OCI-M1 (cell line): ENCODE measurements around the gene FGF13.

Experiments
- DNase-seq: peaks from one replicate; lab custom pipeline; 2025; lab: John Stamatoyannopoulos, UW

Gene FGF13

DNA sequence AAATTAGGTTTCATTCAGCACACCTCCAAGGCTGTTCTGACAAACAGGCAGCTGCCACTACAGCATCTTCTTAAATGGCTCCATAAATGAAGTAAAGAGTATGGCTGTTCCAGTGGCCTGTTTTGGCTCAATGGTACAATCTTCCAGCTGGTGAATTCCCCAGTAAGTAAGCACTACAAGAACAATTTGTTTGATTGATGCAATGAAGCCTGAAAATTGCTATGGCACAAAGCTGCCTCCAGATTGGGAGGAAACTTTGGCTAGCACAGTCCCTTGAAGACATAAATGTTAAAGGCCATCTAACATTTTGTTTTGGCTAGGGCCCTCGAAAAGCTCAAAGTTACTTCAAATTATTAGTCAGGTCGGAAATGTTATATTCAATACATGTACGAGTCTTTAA is 47.5 kb downstream of the FGF13 start:
- DNase-seq, result no peak

DNA sequence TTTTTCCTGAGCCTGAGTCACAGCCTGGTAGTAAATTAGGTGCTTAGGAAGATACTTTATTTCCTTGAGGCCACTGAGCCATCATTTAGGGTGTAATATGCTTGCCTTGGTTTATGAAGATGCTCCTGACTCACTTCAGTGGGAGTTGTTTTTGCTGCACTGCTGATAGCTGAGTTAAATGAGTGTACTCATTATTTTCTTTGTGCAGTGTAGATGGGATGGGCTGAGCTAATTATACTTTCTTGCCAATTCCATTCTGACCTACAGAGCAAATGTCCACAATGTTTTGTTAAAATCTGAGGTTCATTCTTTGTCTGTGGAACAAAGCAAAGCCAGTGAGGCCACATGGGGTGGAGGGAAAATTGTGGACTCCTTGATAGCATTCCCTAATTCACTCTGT is 60.0 kb downstream of the FGF13 start:
- DNase-seq, result no peak

DNA sequence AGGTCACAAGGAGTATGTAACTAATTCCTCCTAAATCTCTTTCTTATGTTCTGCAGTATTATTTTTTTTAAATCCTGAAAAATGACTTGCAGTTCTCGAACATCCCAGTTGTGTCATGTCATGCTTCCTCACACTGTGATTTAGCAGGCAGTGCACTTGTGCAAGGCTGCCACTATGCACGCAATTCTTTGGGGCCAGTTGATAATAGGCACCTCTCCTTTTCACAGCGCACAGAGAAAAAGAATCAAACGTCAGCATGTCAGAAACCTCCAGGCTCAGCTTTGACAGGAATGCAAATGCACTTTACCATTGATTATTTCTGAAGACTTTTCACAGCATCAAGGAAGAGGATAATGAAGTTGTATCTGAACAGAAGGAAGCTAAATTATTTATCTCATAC is 62.9 kb downstream of the FGF13 start:
- no peak for DNase-seq

DNA sequence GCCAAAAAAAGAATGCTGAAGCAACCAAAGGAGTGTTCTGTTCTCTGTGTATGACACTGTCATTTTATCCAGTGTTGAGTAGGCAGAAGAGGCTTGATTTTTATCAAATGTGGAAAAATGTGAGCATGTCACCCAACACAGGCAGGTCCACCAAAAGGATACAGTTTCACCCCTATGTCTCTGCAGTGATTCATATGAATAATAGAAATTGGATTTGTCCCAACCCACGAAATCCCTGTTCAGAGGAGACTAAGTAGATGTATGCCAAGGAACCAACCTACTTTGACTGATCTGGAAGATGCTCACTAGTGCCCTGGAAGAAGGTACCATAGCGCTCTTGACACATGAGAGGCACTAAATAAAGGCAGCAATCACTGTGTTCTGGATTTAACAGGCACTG is 72.5 kb downstream of the FGF13 start:
- DNase-seq, result no peak
